Activated CD4-positive, alpha-beta T cell treated with anti-CD3 and anti-CD28 coated beads, Interleukin-10, Interleukin-2, amounts not matched to agents 100 ng/mL and 50 ng/mL, durations not matched to agents 16 hours and 8 hours (primary cell): Measurements from ENCODE around the gene PPP5C.
"Not testable (repeated sequence)": the region's sequence is repeated elsewhere in the genome, so short reads cannot be mapped to it uniquely, and the experiment has no call there.

ENCODE experiments used
- DNase-seq: peaks from one replicate; pipeline ENCODE4 v3.0.0-alpha.2; 2020

The PPP5C gene

GRCh38 chr19:46346821-46347571 is at the start of gene PPP5C:
Gene PPP5C, plus strand, starts transcription at chr19:46347087. Its CDS starts 10 bp downstream, at chr19:46347097.
- DNase-seq, result peak; percentile 96

- DNase-seq, result no peak
These were observed 49.0 kb upstream of the PPP5C start for GRCh38 chr19:46297700-46298478.

DNA sequence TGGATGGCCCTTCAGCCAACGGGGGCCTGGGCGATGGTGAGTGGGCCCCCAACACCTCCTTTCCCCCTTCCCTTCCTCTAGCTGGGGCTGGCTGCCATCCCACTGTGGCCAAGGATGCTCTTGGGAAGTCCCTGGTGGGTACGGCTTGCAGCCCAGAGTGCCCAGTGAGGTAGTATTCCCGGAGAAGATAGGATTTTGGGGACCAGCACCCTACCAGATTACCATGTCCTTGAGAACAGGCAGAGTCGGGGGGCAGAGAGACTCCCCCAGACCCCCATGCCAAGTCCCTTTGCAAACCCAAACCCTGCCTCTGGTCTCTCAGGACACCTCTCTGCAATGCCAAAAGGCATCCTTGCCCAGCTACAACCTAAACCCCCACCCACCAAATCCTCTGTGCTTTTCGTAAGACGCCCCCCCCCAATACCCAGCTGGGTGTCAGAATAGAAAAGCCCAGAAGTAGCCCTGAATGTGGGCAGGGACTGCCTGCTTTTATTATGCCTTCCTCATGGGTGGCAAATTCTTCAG is 48.3 kb upstream of the PPP5C start:
- DNase-seq, result no peak

GRCh38 chr19:46299004-46299509 is 47.8 kb upstream of the PPP5C start:
- no peak for DNase-seq

GRCh38 chr19:46299695-46300094 is 47.2 kb upstream of the PPP5C start:
- no peak for DNase-seq

- no peak for DNase-seq
These were observed 43.6 kb upstream of the PPP5C start for GRCh38 chr19:46303322-46303690.

- no peak for DNase-seq
These were observed 43.0 kb upstream of the PPP5C start for GRCh38 chr19:46303691-46304397.

GRCh38 chr19:46306501-46306900 is 40.4 kb upstream of the PPP5C start:
- no peak for DNase-seq

DNA sequence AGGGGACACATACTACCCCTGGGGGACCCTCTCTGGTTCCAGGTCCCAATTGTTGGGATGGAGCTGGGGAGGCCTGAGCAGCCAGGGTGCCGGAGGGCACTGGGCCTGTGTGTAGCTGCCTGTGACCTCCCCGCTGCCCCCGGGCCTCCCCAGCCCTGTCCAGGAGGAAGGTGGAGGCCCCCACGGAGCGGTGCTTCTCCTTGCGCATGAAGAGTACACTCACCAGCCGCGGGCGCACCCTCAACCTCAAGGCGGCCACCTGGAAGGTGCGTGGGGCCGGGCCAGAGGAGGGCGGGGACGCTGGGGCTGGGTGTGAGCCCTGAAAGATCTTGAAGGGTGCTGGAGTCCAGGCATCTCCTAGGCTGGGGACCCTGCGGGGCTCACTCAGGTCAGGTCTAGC is 38.4 kb upstream of the PPP5C start:
- DNase-seq, result no peak

DNA sequence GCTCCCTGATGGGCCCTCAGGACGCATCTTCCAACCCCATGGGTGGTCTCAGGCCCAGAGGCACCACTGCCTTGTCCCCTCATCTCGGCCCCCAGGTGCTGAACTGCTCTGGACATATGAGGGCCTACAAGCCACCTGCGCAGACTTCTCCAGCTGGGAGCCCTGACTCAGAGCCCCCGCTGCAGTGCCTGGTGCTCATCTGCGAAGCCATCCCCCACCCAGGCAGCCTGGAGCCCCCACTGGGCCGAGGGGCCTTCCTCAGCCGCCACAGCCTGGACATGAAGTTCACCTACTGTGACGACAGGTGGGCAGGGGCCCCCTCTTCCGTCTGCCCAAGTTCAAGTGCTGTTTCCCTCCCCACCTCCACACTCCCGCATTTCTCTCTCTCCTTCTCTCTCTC is 37.8 kb upstream of the PPP5C start:
- no peak for DNase-seq

DNA sequence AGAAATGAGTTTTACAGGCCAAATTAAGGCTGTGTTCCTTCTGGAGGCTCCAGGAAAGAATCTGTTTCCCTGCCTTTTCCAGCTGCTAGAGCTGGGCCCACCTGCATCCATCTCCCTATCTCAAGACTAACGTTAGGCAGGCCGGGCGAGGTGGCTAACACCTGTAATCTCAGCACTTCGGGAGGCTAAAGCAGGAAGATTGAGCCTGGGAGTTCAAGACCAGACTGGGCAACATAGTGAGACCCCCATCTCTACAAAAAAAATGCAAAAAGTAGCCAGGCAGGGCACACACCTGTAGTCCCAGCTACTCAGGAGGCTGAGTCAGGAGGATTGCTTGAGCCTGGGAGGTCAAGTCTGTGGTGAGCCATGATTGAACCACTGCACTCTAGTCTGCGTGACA is 35.4 kb upstream of the PPP5C start:
- no peak for DNase-seq

DNA sequence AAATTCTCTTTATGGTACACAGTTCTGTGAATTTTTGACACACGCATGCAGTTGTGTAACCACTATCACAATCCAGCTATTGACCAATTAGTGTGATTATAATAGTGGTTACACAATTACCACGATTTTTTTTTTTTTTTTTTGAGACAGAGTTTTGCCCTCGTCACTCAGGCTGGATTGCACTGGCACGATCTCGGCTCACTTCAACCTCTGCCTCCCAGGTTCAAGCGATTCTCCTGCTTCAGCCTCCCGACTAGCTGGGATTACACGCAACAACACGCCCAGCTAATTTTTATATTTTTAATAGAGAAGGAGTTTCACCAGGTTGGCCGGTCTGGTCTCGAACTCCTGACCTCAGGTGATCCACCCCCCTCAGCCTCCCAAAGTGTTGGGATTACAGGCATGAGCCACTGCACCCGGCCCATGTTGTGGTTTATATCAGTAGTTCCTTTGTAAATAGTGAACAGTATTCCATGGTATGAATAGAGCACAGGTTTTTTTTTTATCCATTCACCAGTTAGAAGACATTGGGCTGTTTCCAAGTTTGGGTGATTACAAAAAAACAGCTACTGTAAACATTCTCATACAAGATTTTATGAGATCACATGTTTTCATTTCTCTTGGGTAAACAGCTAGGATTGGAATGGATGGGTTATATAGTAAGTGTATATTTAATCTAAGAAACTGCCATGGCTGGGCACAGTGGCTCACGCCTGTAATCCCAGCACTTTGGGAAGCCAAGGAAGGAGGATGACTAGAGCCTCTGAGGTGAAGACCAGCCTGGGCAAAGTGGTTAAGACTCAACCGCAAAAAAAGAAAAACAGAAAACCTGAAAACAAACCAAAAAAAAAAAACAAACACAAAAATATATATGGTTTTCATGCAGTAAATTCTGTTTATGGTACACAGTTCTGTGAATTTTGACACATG is 33.1 kb upstream of the PPP5C start:
- not testable (repeated sequence) for DNase-seq

DNA sequence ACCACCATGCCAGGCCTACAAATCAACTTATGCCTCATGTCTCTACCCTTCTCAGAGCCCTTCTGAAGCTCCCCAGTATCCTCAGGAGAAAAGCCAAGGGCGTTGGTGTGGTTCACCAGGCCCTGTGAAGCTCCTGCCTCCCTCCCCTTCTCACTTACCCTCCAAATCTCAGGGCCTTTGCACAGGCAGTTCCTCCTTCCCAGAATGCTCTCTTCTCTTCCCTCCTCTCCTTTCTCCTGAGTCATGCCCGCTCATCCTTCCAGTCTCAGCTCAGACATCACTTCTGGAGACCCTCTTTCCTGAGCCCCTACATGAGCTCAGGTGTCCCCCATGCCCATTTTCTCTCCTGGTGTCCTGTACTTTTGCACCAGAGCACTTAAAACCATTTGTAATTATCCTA is 29.5 kb upstream of the PPP5C start:
- DNase-seq, result no peak

GRCh38 chr19:46319613-46320012 is 27.3 kb upstream of the PPP5C start:
- DNase-seq, result no peak

- DNase-seq, result no peak
These were observed 26.3 kb upstream of the PPP5C start for GRCh38 chr19:46320559-46320958.

- DNase-seq, result no peak
These were observed 25.2 kb upstream of the PPP5C start for GRCh38 chr19:46321653-46322052.

GRCh38 chr19:46323227-46323626 is 23.7 kb upstream of the PPP5C start:
- DNase-seq, result not testable (repeated sequence)

DNA sequence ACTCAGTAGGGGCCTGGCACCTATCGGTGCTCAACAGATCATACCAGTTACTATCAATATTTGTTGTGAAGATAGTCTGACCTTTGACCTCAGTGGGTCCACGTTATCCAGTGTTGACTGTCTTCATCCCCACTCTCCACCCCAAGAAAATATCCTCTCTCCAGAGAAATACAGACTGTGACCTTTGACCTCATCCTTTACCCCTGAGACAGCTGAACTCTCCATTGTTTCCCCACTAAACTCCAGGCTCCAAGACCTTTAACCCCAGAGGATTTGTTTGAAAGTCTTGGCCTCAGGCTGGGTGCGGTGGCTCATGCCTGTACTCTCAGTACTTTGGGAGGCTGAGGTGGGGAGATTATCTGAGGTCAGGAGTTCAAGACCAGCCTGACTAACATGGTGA is 22.6 kb upstream of the PPP5C start:
- DNase-seq, result no peak

GRCh38 chr19:46326608-46327007 is 20.3 kb upstream of the PPP5C start:
- no peak for DNase-seq

DNA sequence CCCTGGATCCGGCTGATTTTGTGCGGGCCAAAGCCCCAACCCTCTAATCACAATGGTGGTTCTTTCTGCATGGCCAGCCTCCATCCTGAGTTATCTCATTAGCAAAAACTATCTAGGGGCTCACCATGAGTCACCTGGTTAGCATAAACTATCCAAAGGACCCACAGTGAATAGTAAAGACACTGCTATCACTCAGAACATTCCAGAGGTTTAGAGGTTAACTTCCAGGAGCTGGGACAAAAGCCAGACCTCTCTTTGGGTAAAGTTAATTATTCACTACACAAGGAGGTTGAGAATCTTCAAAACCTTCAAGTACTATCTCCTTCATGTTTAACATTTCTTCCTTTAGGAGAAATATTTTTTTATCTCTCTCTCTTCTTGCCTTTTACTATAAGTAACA is 18.8 kb upstream of the PPP5C start:
- no peak for DNase-seq

DNA sequence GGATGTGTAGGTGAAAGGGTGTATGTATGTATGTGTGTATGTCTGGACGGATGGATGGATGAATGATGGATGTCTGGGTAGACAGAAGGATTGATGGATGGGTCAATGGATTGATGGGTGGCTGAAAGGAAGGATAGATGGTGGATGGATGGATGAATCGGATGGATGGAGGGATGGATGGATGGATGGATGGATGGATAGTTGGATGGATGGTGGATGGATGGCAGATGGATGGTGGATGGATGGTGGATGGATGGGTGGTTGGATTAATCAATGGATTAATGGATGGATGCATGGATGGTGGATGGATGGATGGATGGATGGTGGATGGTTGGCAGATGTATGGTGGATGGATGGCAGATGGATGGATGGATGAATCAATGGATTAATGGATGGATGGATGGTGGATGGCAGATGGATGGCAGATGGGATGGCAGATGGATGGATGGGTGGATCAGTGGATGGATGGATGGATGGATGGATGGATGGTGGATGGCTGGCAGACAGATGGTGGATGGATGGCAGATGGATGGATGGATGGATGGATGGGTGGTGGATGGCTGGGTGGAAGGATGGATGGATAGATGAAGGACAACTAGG is 16.5 kb upstream of the PPP5C start:
- DNase-seq, result no peak

GRCh38 chr19:46337487-46337886 is 9.4 kb upstream of the PPP5C start:
- DNase-seq, result no peak
